ENCODE results near the gene TPSAB1. TPM values are rescaled to one million over a fixed set of nuclear protein-coding genes. Genes with fewer than 3 reads are reported as not detected.
"Not testable (repeated sequence)": the region's sequence is repeated elsewhere in the genome, so short reads cannot be mapped to it uniquely, and the experiment has no call there.

TPSAB1 gene
- total RNA-seq, 4 donors from 2014 or later, result 23.8 to 130 (median 59.4) TPM

GRCh38 chr16:1271380-1271723 is 30.8 kb downstream of the TPSAB1 start:
- DNase-seq, result no peak
- H3K27me3 ChIP-seq, result no peaks in the 10 kb centered on the region
- TF ChIP-seq POLR2A (IDR thresholded peaks at IDR 0.05) (no peak), CTCF (IDR thresholded peaks at IDR 0.05) (no peak)

GRCh38 chr16:1271724-1272413 is 31.4 kb downstream of the TPSAB1 start:
- DNase-seq, result peak in 2 of 3 donors; percentile 60 to 74
- H3K9me3 ChIP-seq, H3K4me3 ChIP-seq, H3K27me3 ChIP-seq, H3K27ac ChIP-seq, H3K36me3 ChIP-seq: not testable (repeated sequence)
- H3K4me1 ChIP-seq, result peaks cover 0 to 12% (median 4%) of the 10 kb centered on the region in 4 donors

More at GRCh38 chr16:1271380-1271723, 30.8 kb downstream of the TPSAB1 start:
- no peak overlapping the region for H3K27ac ChIP-seq
- no peaks in the 10 kb centered on the region for H3K9me3 ChIP-seq
- H3K4me1 ChIP-seq, result peaks cover 0 to 12% (median 4%) of the 10 kb centered on the region in 4 donors
- no peaks in the 10 kb centered on the region for H3K36me3 ChIP-seq
- no peak overlapping the region for H3K4me3 ChIP-seq

GRCh38 chr16:1272453-1273198 is 32.1 kb downstream of the TPSAB1 start:
- Histone ChIP-seq H3K9me3 (no peaks in the 10 kb centered on the region), H3K4me1 (peaks cover 0 to 12% (median 4%) of the 10 kb centered on the region in 4 donors), H3K27me3 (no peaks in the 10 kb centered on the region), H3K4me3 (no peak overlapping the region), H3K27ac (no peak overlapping the region), H3K36me3 (no peaks in the 10 kb centered on the region)
- TF ChIP-seq CTCF (IDR thresholded peaks at IDR 0.05), result no peak
- TF ChIP-seq POLR2A (IDR thresholded peaks at IDR 0.05), result no peak
- no peak for DNase-seq

GRCh38 chr16:1273816-1274215 is 33.3 kb downstream of the TPSAB1 start:
- TF ChIP-seq POLR2A (IDR thresholded peaks at IDR 0.05) (no peak), CTCF (IDR thresholded peaks at IDR 0.05) (no peak)
- DNase-seq, result no peak
- H3K27ac ChIP-seq, result no peak overlapping the region
- peaks cover 0 to 12% (median 4%) of the 10 kb centered on the region in 4 donors for H3K4me1 ChIP-seq
- no peaks in the 10 kb centered on the region for H3K9me3 ChIP-seq
- no peak overlapping the region for H3K4me3 ChIP-seq
- no peaks in the 10 kb centered on the region for H3K36me3 ChIP-seq
- no peaks in the 10 kb centered on the region for H3K27me3 ChIP-seq

- H3K9me3 ChIP-seq, result no peaks in the 10 kb centered on the region
- H3K4me3 ChIP-seq, result no peak overlapping the region
- H3K4me1 ChIP-seq, result peaks cover 0 to 12% (median 4%) of the 10 kb centered on the region in 4 donors
- H3K27ac ChIP-seq, result no peak overlapping the region
- H3K36me3 ChIP-seq, result no peaks in the 10 kb centered on the region
- H3K27me3 ChIP-seq, result no peaks in the 10 kb centered on the region
- DNase-seq, result no peak
- TF ChIP-seq POLR2A (IDR thresholded peaks at IDR 0.05), result no peak
- no peak for TF ChIP-seq CTCF (IDR thresholded peaks at IDR 0.05)
Measured at GRCh38 chr16:1274767-1275166, 34.3 kb downstream of the TPSAB1 start.

Measured in Peyer's patch (tissue), 4 donors.